Measurements from ENCODE around the gene TTC3.
"Not testable (repeated sequence)": the region's sequence is repeated elsewhere in the genome, so short reads cannot be mapped to it uniquely, and the experiment has no call there.

GRCh38 chr21:37111029-37111428 lies 38.0 kb downstream of the TTC3 start:
- not testable (repeated sequence) for TF ChIP-seq CTCF (conservative IDR thresholded peaks at IDR 0.05); ZFX (IDR thresholded peaks at IDR 0.05)

Measured in C4-2B (cell line).